Prostate gland (tissue), 2 donors: Measurements from ENCODE around the gene SPAG9. TPM values are rescaled to one million over a fixed set of nuclear protein-coding genes. Genes with fewer than 3 reads are reported as not detected.

Experiments
- DNase-seq: peaks from one replicate; pipeline ENCODE4 v3.0.0-alpha.2; 2019; ENCODE audit warnings: low spot score
- H3K27ac ChIP-seq, 2 donors: fragments of 200-600 bp; sonication (generic); 2 replicates each; pipeline ENCODE4 v1.5.1; 2017 to 2019
- H3K27me3 ChIP-seq: fragments of 200-600 bp; sonication (generic); replicated peaks from 2 replicates; pipeline ENCODE4 v1.5.1; 2019; ENCODE audit not compliant: insufficient read depth
- H3K36me3 ChIP-seq, 2 donors: fragments of 200-600 bp; sonication (generic); 1 replicate in 1 of 2; 2 replicates in 1 of 2; pipeline versions ENCODE4 v1.5.1 to v1.8.1; 2017 to 2019
- H3K4me1 ChIP-seq: fragments of 200-600 bp; sonication (generic); replicated peaks from 2 replicates; pipeline ENCODE4 v1.5.1; 2019
- H3K4me3 ChIP-seq, 2 donors: fragments of 200-600 bp; sonication (generic); 2 replicates each; pipeline ENCODE4 v1.5.1; 2017 to 2019
- H3K9me3 ChIP-seq: fragments of 200-600 bp; sonication (generic); 2 replicates; pipeline ENCODE4 v1.5.1; 2017
- POLR2A ChIP-seq: fragments of 450-650 bp; IDR thresholded peaks from one replicate; pipeline ENCODE4 v1.6.1; 2016; ENCODE audit warnings: antibody characterized with exemption, mild to moderate bottlenecking
- POLR2AphosphoS5 ChIP-seq: sonication (generic); formaldehyde crosslinking; IDR thresholded peaks from one replicate; pipeline ENCODE4 v1.6.1; 2017; ENCODE audit warnings: antibody characterized with exemption
- WGBS: methylation state at CpG from one replicate; pipeline ENCODE4 v1.1.5; 2018; 5-methylcytosine and 5-hydroxymethylcytosine counted together
- intact Hi-C: fragments of 100-400 bp; cut with DNase I; formaldehyde crosslinking; loops from one replicate; pipeline ENCODE4 v1.14.2; 2022
- total RNA-seq, 2 donors: library from RNA; depleted of rRNA; stranded (reverse); fragments of >200 nt; gene quantifications; one replicate each; pipeline ENCODE4 v1.1.0, GENCODE V29; 2016
- TF ChIP-seq, protein P1 (sequence below), 4 experiments: fragments of 200-600 bp in 2 of 4; fragments of 450-650 bp in 2 of 4; sonication (generic) in 2 of 4; IDR thresholded peaks; 1 replicate in 3 of 4; 2 replicates in 1 of 4; pipeline ENCODE4 v1.5.1; 2016 to 2019; ENCODE audit warnings: antibody characterized with exemption in 4 of 4, mild to moderate bottlenecking in 2 of 4, moderate library complexity in 2 of 4

Gene SPAG9
- total RNA-seq, 2 donors from 2014 or later: 48.3 to 98.3 TPM

DNA sequence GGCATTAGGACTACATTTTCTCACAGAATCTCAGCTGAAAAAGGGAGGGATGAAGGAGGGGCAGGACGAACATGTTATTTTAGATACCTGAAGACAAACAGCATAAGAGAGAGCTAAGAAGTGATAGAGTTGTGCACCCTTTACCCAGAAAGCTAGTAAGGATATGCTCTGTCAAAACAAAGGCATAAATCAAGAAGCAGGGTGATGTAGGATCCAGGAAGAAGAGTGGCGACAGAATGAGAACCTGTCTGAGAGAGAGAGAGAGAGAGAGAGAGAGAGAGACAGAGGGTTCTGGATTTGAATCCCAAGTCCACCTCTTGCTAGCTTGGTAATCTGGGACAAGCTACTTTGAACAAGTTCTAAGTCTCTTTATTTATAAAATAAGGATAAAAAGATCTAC, 103.4 kb downstream of the SPAG9 start:
- Histone ChIP-seq H3K27ac (no peak overlapping the region), H3K4me1 (no peaks in the 10 kb centered on the region), H3K36me3 (no peaks in the 10 kb centered on the region), H3K4me3 (no peak overlapping the region), H3K9me3 (no peaks in the 10 kb centered on the region), H3K27me3 (no peaks in the 10 kb centered on the region)
- WGBS: 90% methylated on average over 2 of the region's 2 CpGs
- no peak for DNase-seq
- intact Hi-C loops: no loop called here
- TF ChIP-seq, protein P1, sequence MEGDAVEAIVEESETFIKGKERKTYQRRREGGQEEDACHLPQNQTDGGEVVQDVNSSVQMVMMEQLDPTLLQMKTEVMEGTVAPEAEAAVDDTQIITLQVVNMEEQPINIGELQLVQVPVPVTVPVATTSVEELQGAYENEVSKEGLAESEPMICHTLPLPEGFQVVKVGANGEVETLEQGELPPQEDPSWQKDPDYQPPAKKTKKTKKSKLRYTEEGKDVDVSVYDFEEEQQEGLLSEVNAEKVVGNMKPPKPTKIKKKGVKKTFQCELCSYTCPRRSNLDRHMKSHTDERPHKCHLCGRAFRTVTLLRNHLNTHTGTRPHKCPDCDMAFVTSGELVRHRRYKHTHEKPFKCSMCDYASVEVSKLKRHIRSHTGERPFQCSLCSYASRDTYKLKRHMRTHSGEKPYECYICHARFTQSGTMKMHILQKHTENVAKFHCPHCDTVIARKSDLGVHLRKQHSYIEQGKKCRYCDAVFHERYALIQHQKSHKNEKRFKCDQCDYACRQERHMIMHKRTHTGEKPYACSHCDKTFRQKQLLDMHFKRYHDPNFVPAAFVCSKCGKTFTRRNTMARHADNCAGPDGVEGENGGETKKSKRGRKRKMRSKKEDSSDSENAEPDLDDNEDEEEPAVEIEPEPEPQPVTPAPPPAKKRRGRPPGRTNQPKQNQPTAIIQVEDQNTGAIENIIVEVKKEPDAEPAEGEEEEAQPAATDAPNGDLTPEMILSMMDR (IDR thresholded peaks at IDR 0.05): no peak
- TF ChIP-seq POLR2AphosphoS5 (no peak), POLR2A (no peak)

DNA sequence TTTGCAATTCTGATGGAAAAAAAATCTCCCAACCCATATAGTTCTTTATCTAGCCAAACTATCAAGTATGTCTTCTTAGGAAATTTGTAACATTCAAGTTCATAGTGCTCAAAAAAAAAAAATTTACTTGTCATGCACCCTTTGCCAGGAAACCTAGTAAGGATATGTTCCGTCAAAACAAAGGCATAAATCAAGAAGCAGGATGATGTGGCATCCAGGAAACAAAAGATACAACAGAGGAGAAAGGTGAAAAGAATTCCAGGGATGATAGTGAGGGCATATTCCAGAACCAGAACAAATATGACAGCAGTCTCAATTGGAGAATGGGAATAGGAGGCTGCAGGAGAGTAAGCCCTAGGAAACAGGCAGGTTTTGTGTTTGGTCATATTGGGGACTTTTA, 104.6 kb downstream of the SPAG9 start:
- intact Hi-C loops: no loop called here
- no peak overlapping the region for H3K27ac ChIP-seq
- H3K36me3 ChIP-seq: no peaks in the 10 kb centered on the region
- H3K27me3 ChIP-seq: no peaks in the 10 kb centered on the region
- no peak overlapping the region for H3K4me3 ChIP-seq
- no peaks in the 10 kb centered on the region for H3K9me3 ChIP-seq
- WGBS: 19% methylated on average over 1 of the region's 1 CpG
- no peaks in the 10 kb centered on the region for H3K4me1 ChIP-seq
- DNase-seq: no peak
- TF ChIP-seq POLR2AphosphoS5: peak; percentile 26
- TF ChIP-seq, protein P1 (IDR thresholded peaks at IDR 0.05): no peak

DNA sequence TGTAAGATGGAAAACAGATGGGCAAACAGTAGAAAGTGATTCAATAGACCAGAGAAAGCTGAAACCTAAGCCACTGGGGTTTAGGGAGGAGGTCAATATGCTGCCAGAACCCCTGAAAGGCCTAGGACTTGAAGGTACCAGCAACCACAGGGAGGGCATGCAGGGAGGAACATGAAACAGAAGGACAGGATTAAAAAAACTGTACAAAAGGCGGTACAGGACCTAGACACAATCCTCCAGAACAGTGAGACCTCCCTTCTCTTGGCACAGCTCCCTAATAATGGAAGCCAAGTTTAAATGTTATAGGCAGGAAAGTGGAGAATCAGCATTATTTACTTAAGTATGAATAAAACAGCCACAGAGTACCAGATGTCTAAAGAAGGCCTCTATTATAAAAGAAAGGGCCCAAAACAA, 105.5 kb downstream of the SPAG9 start:
- no peaks in the 10 kb centered on the region for H3K4me1 ChIP-seq
- no peaks in the 10 kb centered on the region for H3K9me3 ChIP-seq
- H3K4me3 ChIP-seq: no peak overlapping the region
- WGBS: 6% methylated on average over 1 of the region's 1 CpG
- H3K27ac ChIP-seq: peak overlapping the region; percentile 10 to 19
- TF ChIP-seq, protein P1 (IDR thresholded peaks at IDR 0.05): no peak
- no peak for TF ChIP-seq POLR2AphosphoS5
- no peak for TF ChIP-seq POLR2A
- no peaks in the 10 kb centered on the region for H3K27me3 ChIP-seq
- H3K36me3 ChIP-seq: no peaks in the 10 kb centered on the region
- no peak for DNase-seq
- intact Hi-C loops: no loop called here

DNA sequence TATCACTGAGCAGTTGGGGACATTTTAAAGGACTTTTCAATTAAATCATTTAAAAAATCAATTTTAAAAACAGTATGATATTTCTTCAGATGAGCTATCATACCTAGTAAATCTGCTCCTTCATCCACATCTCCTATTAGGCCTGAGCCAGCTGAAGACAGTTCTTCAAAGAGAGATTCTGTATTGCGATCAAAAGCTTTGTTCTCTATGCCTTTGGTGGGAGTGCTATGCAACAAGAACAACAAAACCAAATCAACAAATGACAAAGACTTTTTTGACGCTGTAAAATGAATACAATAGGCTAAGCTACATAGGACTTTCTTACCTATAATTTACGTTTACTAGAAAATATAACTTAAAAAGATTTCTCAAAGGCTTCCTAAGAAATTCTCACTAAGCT, 106.5 kb downstream of the SPAG9 start:
- intact Hi-C loops: no loop called here
- no peak for DNase-seq
- H3K36me3 ChIP-seq: no peaks in the 10 kb centered on the region
- H3K27me3 ChIP-seq: no peaks in the 10 kb centered on the region
- no peak for TF ChIP-seq POLR2A
- TF ChIP-seq, protein P1 (IDR thresholded peaks at IDR 0.05): no peak
- TF ChIP-seq POLR2AphosphoS5: no peak
- H3K4me3 ChIP-seq: no peak overlapping the region
- no peak overlapping the region for H3K27ac ChIP-seq
- no peaks in the 10 kb centered on the region for H3K9me3 ChIP-seq
- H3K4me1 ChIP-seq: no peaks in the 10 kb centered on the region
- WGBS: 94% methylated on average over 3 of the region's 3 CpGs

DNA sequence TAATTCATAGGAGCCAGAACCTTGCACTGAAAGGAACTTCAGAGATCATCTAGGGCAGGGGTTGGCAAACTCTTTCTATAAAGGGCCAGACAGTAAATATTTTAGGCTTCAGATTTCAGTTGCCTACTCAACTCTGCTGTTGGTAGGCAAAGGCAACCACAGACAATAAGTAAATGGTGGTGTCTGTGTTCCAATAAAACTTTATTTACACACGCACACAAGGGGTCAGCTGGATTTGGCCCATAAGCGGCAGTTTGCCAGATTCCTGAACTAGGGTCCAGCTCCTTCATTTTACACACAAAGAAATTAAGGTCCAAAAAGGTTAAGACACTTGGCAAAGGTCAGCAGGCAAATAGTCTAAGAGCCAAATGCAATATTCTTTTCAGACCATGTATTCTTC, 107.3 kb downstream of the SPAG9 start:
- Histone ChIP-seq H3K36me3 (no peaks in the 10 kb centered on the region), H3K9me3 (no peaks in the 10 kb centered on the region), H3K27me3 (no peaks in the 10 kb centered on the region), H3K4me3 (no peak overlapping the region), H3K4me1 (no peaks in the 10 kb centered on the region), H3K27ac (no peak overlapping the region)
- DNase-seq: no peak
- intact Hi-C loops: no loop called here
- WGBS: 95% methylated on average over 2 of the region's 2 CpGs
- TF ChIP-seq, protein P1 (IDR thresholded peaks at IDR 0.05): no peak
- TF ChIP-seq POLR2AphosphoS5: no peak
- no peak for TF ChIP-seq POLR2A
